GM13976 (cell line): ENCODE results near the gene ATP5F1D.
A peak's percentile ranks its signal among the peaks of the same experiment; 100 is the strongest.

ENCODE experiments used
- DNase-seq: peaks from one replicate; pipeline ENCODE4 v3.0.0; 2012; ENCODE audit warnings: low spot score
- CTCF ChIP-seq: IDR thresholded peaks from 2 replicates; pipeline ENCODE4 v1.5.1; 2012; ENCODE audit warnings: borderline replicate concordance, mild to moderate bottlenecking; ENCODE audit not compliant: insufficient read depth; ENCODE audit errors: extremely low read depth, missing control alignments, control extremely low read depth
- in situ Hi-C: fragments of 300-500 bp; cut with MboI; formaldehyde crosslinking; loops from one replicate; pipeline ENCODE4 v1.12.0; 2022; ENCODE audit warnings: low sequenced_read_pairs, mixed read lengths, inconsistent platforms; ENCODE audit not compliant: unreplicated experiment

Gene ATP5F1D

DNA sequence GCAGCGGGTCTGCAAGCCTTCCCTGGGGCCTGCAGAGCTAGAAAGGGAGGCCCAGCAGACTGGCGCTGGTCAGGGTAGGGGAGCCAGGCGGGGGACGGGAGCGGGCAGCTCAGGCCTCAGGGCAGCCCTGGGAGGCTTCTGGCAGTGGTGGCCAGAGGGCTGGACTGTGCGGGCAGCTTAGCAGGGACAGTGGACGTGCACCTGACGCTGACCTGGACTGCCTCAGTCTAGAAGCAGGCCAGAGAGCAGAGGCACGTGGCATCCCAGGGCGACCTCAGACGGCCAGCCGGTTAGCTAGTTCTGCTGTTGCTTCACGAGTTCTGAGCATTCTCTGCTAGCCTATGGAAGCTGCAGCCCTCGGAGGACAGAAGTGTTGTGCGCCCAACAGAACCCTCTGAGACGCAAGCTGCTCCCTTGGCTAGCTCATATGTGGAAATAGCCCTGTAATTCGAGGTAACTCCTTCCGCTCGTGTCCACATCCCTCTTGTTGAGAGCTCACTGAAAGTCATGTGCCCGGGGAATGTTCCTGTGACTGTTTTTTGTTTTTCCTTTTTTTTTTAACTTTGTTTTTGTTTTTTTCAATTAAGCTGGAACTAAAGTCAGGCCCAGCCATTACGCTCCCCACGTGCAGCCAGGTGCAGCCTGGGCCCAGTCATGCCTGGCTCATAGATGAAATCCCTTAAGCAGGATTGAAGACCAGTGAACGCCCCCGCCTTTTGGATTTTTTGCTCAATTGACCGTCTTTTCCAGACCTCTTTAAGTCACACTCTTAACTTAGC lies 31.9 kb downstream of the ATP5F1D start:
- in situ Hi-C loops = no loop called here
- no peak for TF ChIP-seq CTCF
- DNase-seq = no peak

DNA sequence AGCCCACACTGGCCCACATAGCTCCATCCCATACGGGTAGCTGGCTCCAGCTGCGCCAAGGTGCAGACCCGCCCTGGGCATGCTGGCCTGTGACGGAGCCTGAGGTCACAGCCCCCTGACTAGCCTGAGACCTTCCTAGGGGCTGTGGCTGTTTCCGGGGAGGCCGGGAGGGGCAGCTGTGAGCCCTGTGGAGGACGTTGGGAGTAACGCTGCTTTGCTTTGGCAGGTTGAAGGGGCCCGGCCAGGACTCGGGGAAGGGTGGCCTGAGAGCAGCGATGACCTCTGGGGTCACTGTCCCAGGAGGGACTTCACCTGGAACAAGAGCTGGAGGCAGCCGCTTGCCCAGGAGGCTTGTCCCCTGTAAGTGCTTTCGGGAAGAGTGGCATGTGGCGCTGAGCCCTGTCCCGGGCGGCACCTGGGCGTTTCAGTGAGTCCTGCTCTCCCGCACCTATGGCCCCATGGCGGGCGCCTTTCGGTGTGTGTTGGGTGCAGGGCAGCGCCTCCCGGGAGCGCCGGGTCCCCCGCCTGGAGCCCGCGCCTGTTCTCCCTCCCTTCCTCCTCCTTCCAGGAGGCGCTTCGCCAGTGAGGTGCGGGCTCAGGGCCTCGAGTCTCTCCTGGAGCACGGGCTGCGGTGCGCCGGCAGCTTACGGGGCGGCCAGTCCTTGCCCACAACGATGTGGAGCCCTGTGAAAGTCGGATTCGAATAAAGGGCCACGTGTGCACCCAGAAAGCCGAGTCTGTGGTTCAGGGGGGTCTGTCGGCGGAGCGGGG lies 32.7 kb downstream of the ATP5F1D start:
- no peak for TF ChIP-seq CTCF
- in situ Hi-C loops = no loop called here
- no peak for DNase-seq

- no peak for TF ChIP-seq CTCF
- no peak for DNase-seq
- in situ Hi-C loops = no loop called here
Measured at GRCh38 chr19:1274852-1275259, 33.3 kb downstream of the ATP5F1D start.

DNA sequence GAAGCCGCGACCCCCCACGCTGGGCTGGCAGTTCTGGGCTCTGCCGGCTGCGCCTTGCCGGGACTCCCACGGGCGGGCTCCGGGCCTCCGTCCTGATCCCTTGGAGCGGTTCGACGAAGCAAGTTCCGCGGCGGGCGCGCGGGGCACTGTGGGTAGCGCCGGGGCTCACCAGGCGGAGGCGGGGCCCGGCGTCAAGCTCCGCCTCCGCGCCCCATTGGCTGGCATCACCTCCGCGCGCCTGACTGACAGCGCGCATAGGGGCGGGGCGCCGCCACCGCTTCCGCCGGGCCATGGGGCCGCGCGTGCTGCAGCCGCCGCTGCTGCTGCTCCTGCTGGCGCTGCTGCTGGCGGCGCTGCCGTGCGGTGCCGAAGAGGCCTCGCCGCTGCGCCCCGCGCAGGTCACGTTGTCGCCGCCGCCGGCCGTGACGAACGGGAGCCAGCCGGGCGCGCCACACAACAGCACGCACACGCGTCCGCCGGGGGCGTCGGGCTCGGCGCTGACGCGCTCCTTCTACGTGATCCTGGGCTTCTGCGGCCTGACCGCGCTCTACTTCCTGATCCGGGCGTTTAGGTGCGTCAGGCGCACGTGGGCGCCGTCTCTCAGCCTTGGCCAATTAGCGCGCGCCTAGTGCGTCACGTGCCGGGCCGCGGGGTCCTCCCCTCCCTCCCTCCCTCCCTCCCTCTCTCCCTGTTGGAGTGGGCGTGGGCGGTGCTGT lies 33.9 kb downstream of the ATP5F1D start, which contains the start of gene FAM174C:
TSS of gene FAM174C (plus strand) at position 271 of the 716 bp plus-strand sequence. CDS start at position 291, 20 bp downstream.
- DNase-seq = peak; percentile 95
- in situ Hi-C loops = no loop called here
- no peak for TF ChIP-seq CTCF

GRCh38 chr19:1275976-1276627 lies 34.6 kb downstream of the ATP5F1D start:
- in situ Hi-C loops = no loop called here
- no peak for DNase-seq
- TF ChIP-seq CTCF = no peak

DNA sequence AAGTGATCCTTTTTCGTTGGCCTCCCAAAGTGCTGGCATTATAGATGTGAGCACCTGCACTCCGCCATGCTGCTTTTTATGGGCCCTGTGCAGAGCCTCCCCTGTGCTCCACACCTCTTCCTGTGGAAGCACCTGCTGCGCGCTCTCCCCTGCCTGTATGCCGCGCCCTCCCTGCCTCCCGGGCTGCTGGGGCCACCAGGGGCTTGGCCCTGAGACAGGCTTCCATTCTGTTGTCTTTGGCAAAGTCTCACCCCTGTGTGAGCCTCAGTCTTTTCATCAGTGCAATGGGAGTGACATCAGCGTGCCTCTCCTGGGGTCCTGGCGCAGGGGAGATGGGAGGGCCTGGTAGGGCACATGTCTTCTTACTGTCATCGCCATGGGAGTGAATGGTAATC lies 35.1 kb downstream of the ATP5F1D start:
- in situ Hi-C loops = no loop called here
- DNase-seq = no peak
- no peak for TF ChIP-seq CTCF
